Measurements from ENCODE around the gene SPTLC3. TPM values are rescaled to one million over a fixed set of nuclear protein-coding genes. Genes with fewer than 3 reads are reported as not detected.

The SPTLC3 gene
- polyA plus RNA-seq, 1 donor from 2014 or later: not detected

- Histone ChIP-seq H3K4me2 (ENCODE audit: low read length) (no peak overlapping the region), H4K20me1 (ENCODE audit: insufficient read depth) (no peaks in the 10 kb centered on the region), H3K36me3 (ENCODE audit: insufficient read depth, low read length) (no peaks in the 10 kb centered on the region), H3K27ac (ENCODE audit: low read length) (no peak overlapping the region), H3F3A (ENCODE audit: insufficient read depth, low read length, poor library complexity, severe bottlenecking) (no peaks in the 10 kb centered on the region), H3K9me2 (ENCODE audit: insufficient read depth, low read length) (no peaks in the 10 kb centered on the region), H2AFZ (ENCODE audit: low read depth, low read length) (no peak overlapping the region), H3K9me3 (ENCODE audit: low read length) (no peaks in the 10 kb centered on the region), H3K9ac (ENCODE audit: low read length) (no peak overlapping the region), H3K4me3 (ENCODE audit: low read length) (no peak overlapping the region), H3K79me2 (replicated peaks; ENCODE audit: insufficient read depth, low read length) (no peaks in the 10 kb centered on the region), H3K27me3 (ENCODE audit: insufficient read depth, low read depth, low read length) (no peaks in the 10 kb centered on the region)
- TF ChIP-seq TAF1 (IDR thresholded peaks at IDR 0.05; ENCODE audit: low read depth) (no peak), MXI1 (conservative IDR thresholded peaks at IDR 0.05; ENCODE audit: poor library complexity, severe bottlenecking) (no peak), POLR2AphosphoS5 (IDR thresholded peaks at IDR 0.05) (no peak), RAD21 (conservative IDR thresholded peaks at IDR 0.05) (peak; percentile 87), SMC3 (conservative IDR thresholded peaks at IDR 0.05; ENCODE audit: poor library complexity) (peak; percentile 86), CTCF (IDR thresholded peaks at IDR 0.05; ENCODE audit: poor library complexity, severe bottlenecking) (peak; percentile 80)
Measured at GRCh38 chr20:12970372-12970821, 38.4 kb upstream of the SPTLC3 start.

GRCh38 chr20:12975833-12976608 is 32.8 kb upstream of the SPTLC3 start:
- no peaks in the 10 kb centered on the region for H3K27me3 ChIP-seq (ENCODE audit: insufficient read depth, low read depth, low read length)
- H3K4me3 ChIP-seq (ENCODE audit: low read length): no peak overlapping the region
- no peaks in the 10 kb centered on the region for H3K36me3 ChIP-seq (ENCODE audit: insufficient read depth, low read length)
- no peak overlapping the region for H3K27ac ChIP-seq (ENCODE audit: low read length)
- H3K9me3 ChIP-seq (ENCODE audit: low read length): no peaks in the 10 kb centered on the region
- no peaks in the 10 kb centered on the region for H3F3A ChIP-seq (ENCODE audit: insufficient read depth, low read length, poor library complexity, severe bottlenecking)
- no peaks in the 10 kb centered on the region for H4K20me1 ChIP-seq (ENCODE audit: insufficient read depth)
- TF ChIP-seq RAD21 (conservative IDR thresholded peaks at IDR 0.05) (no peak), EZH2 (IDR thresholded peaks at IDR 0.05; ENCODE audit: borderline replicate concordance, insufficient read depth, low read length, poor library complexity, severe bottlenecking) (no peak), CTCF (IDR thresholded peaks at IDR 0.05; ENCODE audit: poor library complexity, severe bottlenecking) (no peak), REST (IDR thresholded peaks at IDR 0.05; ENCODE audit: borderline replicate concordance) (no peak), TAF1 (IDR thresholded peaks at IDR 0.05; ENCODE audit: low read depth) (no peak), POLR2AphosphoS5 (IDR thresholded peaks at IDR 0.05) (no peak), SMC3 (conservative IDR thresholded peaks at IDR 0.05; ENCODE audit: poor library complexity) (no peak), MXI1 (conservative IDR thresholded peaks at IDR 0.05; ENCODE audit: poor library complexity, severe bottlenecking) (no peak), EP300 (conservative IDR thresholded peaks at IDR 0.05; ENCODE audit: poor library complexity, severe bottlenecking) (no peak)
- no peak overlapping the region for H3K4me2 ChIP-seq (ENCODE audit: low read length)
- no peak overlapping the region for H3K9ac ChIP-seq (ENCODE audit: low read length)
- H2AFZ ChIP-seq (ENCODE audit: low read depth, low read length): no peak overlapping the region
- H3K79me2 ChIP-seq (replicated peaks; ENCODE audit: insufficient read depth, low read length): no peaks in the 10 kb centered on the region
- H3K9me2 ChIP-seq (ENCODE audit: insufficient read depth, low read length): no peaks in the 10 kb centered on the region

Data from neural cell (in vitro differentiated cells).